Endodermal cell (in vitro differentiated cells): ENCODE measurements around the gene CGN. TPM values are rescaled to one million over a fixed set of nuclear protein-coding genes. Genes with fewer than 3 reads are reported as not detected.

ENCODE experiments used
- DNase-seq: peaks from one replicate; pipeline ENCODE4 v3.0.0-alpha.2; 2017
- H3K27ac ChIP-seq: 2 replicates; pipeline ENCODE4 v1.5.1; 2013; ENCODE audit warnings: mild to moderate bottlenecking, low read depth, low read length, moderate library complexity
- H3K27me3 ChIP-seq: 2 replicates; pipeline ENCODE4 v1.6.1; 2013; ENCODE audit warnings: mild to moderate bottlenecking, low read length, moderate library complexity; ENCODE audit not compliant: insufficient read depth, control insufficient read depth, poor library complexity, severe bottlenecking
- H3K36me3 ChIP-seq: 2 replicates; pipeline ENCODE4 v1.7.0; 2013; ENCODE audit warnings: mild to moderate bottlenecking, low read length, moderate library complexity; ENCODE audit not compliant: control insufficient read depth, insufficient read depth
- H3K4me1 ChIP-seq: one replicate; pipeline ENCODE4 v1.7.0; 2013; ENCODE audit warnings: low read length; ENCODE audit not compliant: control insufficient read depth, insufficient read depth
- H3K4me3 ChIP-seq: 2 replicates; pipeline ENCODE4 v1.5.1; 2013; ENCODE audit warnings: mild to moderate bottlenecking, low read length, moderate library complexity
- H3K9ac ChIP-seq: 2 replicates; pipeline ENCODE4 v1.6.1; 2013; ENCODE audit warnings: mild to moderate bottlenecking, low read length, moderate library complexity; ENCODE audit not compliant: poor library complexity, severe bottlenecking; ENCODE audit errors: extremely low read depth
- H3K9me3 ChIP-seq: 2 replicates; pipeline ENCODE4 v1.6.1; 2013; ENCODE audit warnings: mild to moderate bottlenecking, low read length, moderate library complexity; ENCODE audit not compliant: control insufficient read depth
- H3K27ac Mint-ChIP-seq: 2 replicates; pipeline ENCODE4 v1.8.0; 2020; ENCODE audit warnings: mixed read lengths
- H3K27me3 Mint-ChIP-seq: 2 replicates; pipeline ENCODE4 v1.8.0; 2021; ENCODE audit warnings: mild to moderate bottlenecking, mixed read lengths; ENCODE audit not compliant: insufficient read depth
- H3K36me3 Mint-ChIP-seq: 2 replicates; pipeline ENCODE4 v1.8.0; 2020; ENCODE audit warnings: low read depth, mixed read lengths
- H3K4me1 Mint-ChIP-seq: 2 replicates; pipeline ENCODE4 v1.8.0; 2020; ENCODE audit warnings: mixed read lengths
- H3K4me3 Mint-ChIP-seq: 2 replicates; pipeline ENCODE4 v1.8.0; 2020; ENCODE audit warnings: mild to moderate bottlenecking, moderate library complexity, mixed read lengths
- H3K9me3 Mint-ChIP-seq: 2 replicates; pipeline ENCODE4 v1.8.0; 2020; ENCODE audit warnings: mild to moderate bottlenecking, mixed read lengths
- WGBS, 2 experiments: methylation state at CpG; one replicate each; pipeline versions ENCODE4 v1.1.5 to v1.1.7; 2013; ENCODE audit warnings: missing lambda C conversion rate in 2 of 2, mixed read lengths in 1 of 2; ENCODE audit not compliant: insufficient coverage in 1 of 2, insufficient read length in 1 of 2; 5-methylcytosine and 5-hydroxymethylcytosine counted together
- total RNA-seq, 2 donors: library from RNA; stranded (reverse); fragmentation: NEBNext Ultra II Directional in 1 of 2; extraction: Animal tissue kit (Norgen Biotek cat#: 25700) in 1 of 2; gene quantifications; 2 replicates in 1 of 2; 3 replicates in 1 of 2; pipeline ENCODE4 v1.2.1, GENCODE V29; 2021
- TF ChIP-seq, protein P1 (sequence below): fragments of 200-600 bp; sonication (generic); conservative IDR thresholded peaks from 2 replicates; pipeline ENCODE4 v1.5.0; 2021; ENCODE audit warnings: antibody characterized with exemption, mild to moderate bottlenecking

Gene CGN
- total RNA-seq, 2 donors from 2014 or later = 39.7 to 39.9 TPM

DNA sequence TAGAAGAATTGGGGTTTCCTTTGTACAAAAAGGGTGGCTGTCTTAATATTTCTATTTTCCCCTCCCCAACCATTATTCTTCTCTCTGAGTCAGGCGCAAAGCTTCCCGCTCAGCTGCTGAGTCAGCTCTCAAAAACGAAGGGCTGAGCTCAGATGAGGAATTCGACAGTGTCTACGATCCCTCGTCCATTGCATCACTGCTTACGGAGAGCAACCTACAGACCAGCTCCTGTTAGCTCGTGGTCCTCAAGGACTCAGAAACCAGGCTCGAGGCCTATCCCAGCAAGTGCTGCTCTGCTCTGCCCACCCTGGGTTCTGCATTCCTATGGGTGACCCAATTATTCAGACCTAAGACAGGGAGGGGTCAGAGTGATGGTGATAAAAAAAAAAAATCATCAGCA, 25.9 kb downstream of the CGN start:
- WGBS, 2 experiments = 92 to 93% methylated on average over 9 of the region's 9 CpGs
- peaks cover 15% of the 10 kb centered on the region for H3K4me1 Mint-ChIP-seq

DNA sequence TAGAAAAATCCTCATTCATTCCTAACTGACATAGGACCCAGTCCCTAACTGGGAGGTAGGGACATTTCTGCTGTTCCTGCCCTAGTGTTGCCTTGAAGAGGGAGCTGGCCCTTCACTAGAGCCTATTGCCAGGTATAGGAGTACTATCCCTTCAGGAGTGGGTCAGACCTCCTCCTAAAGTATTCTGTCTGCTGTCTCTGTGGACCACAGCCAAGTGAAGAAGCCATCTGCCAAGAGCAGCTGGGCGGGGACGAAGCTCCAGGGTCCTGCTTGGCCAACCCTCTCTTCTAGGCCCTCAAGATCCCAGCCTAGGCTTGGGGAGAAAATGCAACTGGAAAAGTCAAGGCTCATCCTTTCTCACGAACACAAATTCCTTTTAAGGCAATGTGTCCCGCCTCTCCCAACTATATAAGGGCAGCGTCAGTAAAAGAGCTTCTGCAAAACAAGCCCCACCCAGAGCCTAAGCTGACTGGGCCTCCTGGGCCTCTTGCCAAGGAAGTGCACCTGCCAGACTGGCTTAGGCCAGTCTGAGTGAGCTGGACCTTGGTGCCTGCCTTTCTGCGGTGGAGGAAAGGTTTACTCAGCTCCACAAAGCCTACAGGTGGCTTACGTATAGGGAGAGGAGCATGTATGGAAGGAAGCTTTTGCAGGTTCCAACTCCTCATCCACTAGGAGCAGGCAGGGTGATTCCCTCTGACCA, 28.3 kb downstream of the CGN start:
- peaks cover 29% of the 10 kb centered on the region for H3K36me3 Mint-ChIP-seq
- TF ChIP-seq, protein P1, sequence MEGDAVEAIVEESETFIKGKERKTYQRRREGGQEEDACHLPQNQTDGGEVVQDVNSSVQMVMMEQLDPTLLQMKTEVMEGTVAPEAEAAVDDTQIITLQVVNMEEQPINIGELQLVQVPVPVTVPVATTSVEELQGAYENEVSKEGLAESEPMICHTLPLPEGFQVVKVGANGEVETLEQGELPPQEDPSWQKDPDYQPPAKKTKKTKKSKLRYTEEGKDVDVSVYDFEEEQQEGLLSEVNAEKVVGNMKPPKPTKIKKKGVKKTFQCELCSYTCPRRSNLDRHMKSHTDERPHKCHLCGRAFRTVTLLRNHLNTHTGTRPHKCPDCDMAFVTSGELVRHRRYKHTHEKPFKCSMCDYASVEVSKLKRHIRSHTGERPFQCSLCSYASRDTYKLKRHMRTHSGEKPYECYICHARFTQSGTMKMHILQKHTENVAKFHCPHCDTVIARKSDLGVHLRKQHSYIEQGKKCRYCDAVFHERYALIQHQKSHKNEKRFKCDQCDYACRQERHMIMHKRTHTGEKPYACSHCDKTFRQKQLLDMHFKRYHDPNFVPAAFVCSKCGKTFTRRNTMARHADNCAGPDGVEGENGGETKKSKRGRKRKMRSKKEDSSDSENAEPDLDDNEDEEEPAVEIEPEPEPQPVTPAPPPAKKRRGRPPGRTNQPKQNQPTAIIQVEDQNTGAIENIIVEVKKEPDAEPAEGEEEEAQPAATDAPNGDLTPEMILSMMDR = no peak
- peak; percentile 81 for DNase-seq
- Histone ChIP-seq H3K4me3 (peak overlapping the region; percentile 91), H3K9me3 (no peaks in the 10 kb centered on the region), H3K9ac (peak overlapping the region; percentile 84), H3K36me3 (peaks cover 37% of the 10 kb centered on the region), H3K27ac (no peak overlapping the region), H3K4me1 (peaks cover 3% of the 10 kb centered on the region), H3K27me3 (no peaks in the 10 kb centered on the region)
- peaks cover 19% of the 10 kb centered on the region for H3K4me1 Mint-ChIP-seq
- no peaks in the 10 kb centered on the region for H3K27me3 Mint-ChIP-seq
- peak overlapping the region; percentile 98 for H3K27ac Mint-ChIP-seq
- no peaks in the 10 kb centered on the region for H3K9me3 Mint-ChIP-seq
- WGBS, 2 experiments = 66 to 68% methylated on average over 5 to 7 of the region's 7 CpGs
- H3K4me3 Mint-ChIP-seq = peak overlapping the region; percentile 85

More for the DNA sequence above, 25.9 kb downstream of the CGN start:
- Histone ChIP-seq H3K36me3 (peaks cover 50% of the 10 kb centered on the region), H3K4me3 (no peak overlapping the region), H3K4me1 (peaks cover 3% of the 10 kb centered on the region), H3K9me3 (no peaks in the 10 kb centered on the region), H3K9ac (no peak overlapping the region), H3K27ac (no peak overlapping the region), H3K27me3 (no peaks in the 10 kb centered on the region)
- Mint-ChIP-seq H3K27ac (no peak overlapping the region), H3K27me3 (no peaks in the 10 kb centered on the region), H3K36me3 (peaks cover 31% of the 10 kb centered on the region), H3K9me3 (no peaks in the 10 kb centered on the region), H3K4me3 (no peak overlapping the region)
- TF ChIP-seq, protein P1 = no peak
- no peak for DNase-seq

DNA sequence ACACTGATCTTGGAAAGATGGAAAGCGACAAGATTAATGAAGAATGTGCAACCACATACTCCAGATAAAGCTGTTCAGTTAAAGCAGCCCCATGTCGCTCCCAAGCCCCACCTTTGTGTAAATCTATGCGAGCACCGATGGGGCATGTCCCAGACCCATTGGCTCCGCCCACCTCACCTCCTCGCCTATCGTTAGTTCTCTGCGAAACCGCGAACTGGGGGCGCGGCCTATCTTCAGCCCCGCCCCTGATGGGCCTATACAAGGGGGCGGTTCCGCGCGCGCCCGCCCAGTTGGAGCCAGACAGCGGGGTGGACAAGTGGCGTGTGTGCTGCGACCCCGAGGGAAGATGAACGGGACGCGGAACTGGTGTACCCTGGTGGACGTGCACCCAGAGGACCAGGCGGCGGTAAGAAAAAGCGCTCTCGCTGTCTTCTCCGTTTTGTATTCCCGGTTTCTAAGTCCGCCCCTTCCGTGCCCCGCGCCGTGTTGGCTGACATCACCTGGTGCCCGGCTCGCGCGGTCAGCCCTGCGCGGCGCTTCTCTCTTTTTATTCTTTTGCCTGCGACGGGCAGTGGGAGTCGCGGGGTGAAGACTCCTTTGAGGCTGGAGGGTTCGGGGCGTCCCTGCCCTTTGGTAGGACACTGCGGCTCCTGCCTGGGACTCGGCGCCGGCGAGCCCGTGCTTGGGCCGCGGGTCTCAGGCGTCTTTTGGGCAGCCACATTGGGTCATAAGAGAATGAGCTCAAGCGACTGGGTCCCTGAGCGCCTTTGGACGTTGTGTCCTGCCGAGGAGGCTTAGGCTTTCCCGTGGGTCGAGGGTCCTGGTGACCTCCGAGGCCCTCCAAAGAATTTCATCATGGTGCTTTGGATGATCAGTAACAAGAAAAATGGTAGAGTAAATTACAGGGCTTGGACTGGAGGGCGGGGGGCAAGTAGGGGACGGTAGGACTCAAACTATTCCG, 29.1 kb downstream of the CGN start, which contains the start of gene TUFT1:
TUFT1 (plus strand) TSS at position 289 of the 961 bp plus-strand sequence; CDS start at position 347, 58 bp downstream.
- Histone ChIP-seq H3K27ac (no peak within 1 kb of the TSS), H3K4me1 (peaks cover 3% of the 10 kb centered on the region), H3K4me3 (peak within 1 kb of the TSS; percentile 91), H3K9ac (peak within 1 kb of the TSS; percentile 84), H3K27me3 (no peaks in the 10 kb centered on the region), H3K9me3 (no peaks in the 10 kb centered on the region), H3K36me3 (peaks cover 30% of the 10 kb centered on the region)
- H3K36me3 Mint-ChIP-seq = peaks cover 26% of the 10 kb centered on the region
- no peaks in the 10 kb centered on the region for H3K27me3 Mint-ChIP-seq
- peaks cover 19% of the 10 kb centered on the region for H3K4me1 Mint-ChIP-seq
- TF ChIP-seq, protein P1 = no peak
- WGBS, 2 experiments = 1 to 2% methylated on average over 53 to 70 of the region's 70 CpGs
- H3K4me3 Mint-ChIP-seq = peak within 1 kb of the TSS; percentile 85
- no peaks in the 10 kb centered on the region for H3K9me3 Mint-ChIP-seq
- H3K27ac Mint-ChIP-seq = peak within 1 kb of the TSS; percentile 98
- peak; percentile 98 for DNase-seq
